GM12878 (cell line): Measurements from ENCODE around the gene ANKRD44. TPM values are rescaled to one million over a fixed set of nuclear protein-coding genes. Genes with fewer than 3 reads are reported as not detected.
A peak's percentile ranks its signal among the peaks of the same experiment; 100 is the strongest.

Experiments used
- CBFB ChIP-seq: IDR thresholded peaks from 2 replicates; pipeline ENCODE4 v1.6.1; 2016; ENCODE audit warnings: antibody characterized with exemption, low read depth
- CEBPB ChIP-seq, 2 experiments: fragments of 150-350 bp in 1 of 2; IDR thresholded peaks; 2 replicates each; pipeline ENCODE4 v1.6.1; 2012 to 2014; ENCODE audit warnings: low read depth in 2 of 2, low read length in 2 of 2, borderline replicate concordance in 1 of 2, inconsistent platforms in 1 of 2
- CREB1 ChIP-seq: IDR thresholded peaks from 2 replicates; pipeline ENCODE4 v1.6.1; 2012; ENCODE audit warnings: low read depth, mild to moderate bottlenecking, inconsistent platforms
- FOXM1 ChIP-seq: IDR thresholded peaks from 2 replicates; pipeline ENCODE4 v1.6.1; 2012; ENCODE audit warnings: low read depth, mild to moderate bottlenecking, inconsistent platforms, low read length, moderate library complexity
- HCFC1 ChIP-seq: fragments of 150-350 bp; IDR thresholded peaks from 2 replicates; pipeline ENCODE4 v1.6.1; 2014; ENCODE audit warnings: low read length
- HDAC6 ChIP-seq: fragments of 200-600 bp; sonication (generic); IDR thresholded peaks from one replicate; pipeline ENCODE4 v1.8.0; 2017; ENCODE audit warnings: antibody characterized with exemption; ENCODE audit not compliant: unreplicated experiment
- IKZF2 ChIP-seq, 2 experiments: fragments of 450-650 bp; IDR thresholded peaks; 2 replicates each; pipeline ENCODE4 v1.6.1; 2017; ENCODE audit warnings: mild to moderate bottlenecking in 2 of 2, moderate library complexity in 2 of 2
- NR2C1 ChIP-seq: fragments of 450-650 bp; IDR thresholded peaks from 2 replicates; pipeline ENCODE4 v1.6.1; 2017; ENCODE audit warnings: antibody characterized with exemption, mild to moderate bottlenecking, moderate library complexity
- POU2F2 ChIP-seq: IDR thresholded peaks from 3 replicates; pipeline ENCODE4 v1.6.1; 2011; ENCODE audit warnings: low read depth, mild to moderate bottlenecking, low read length, borderline replicate concordance
- SMAD5 ChIP-seq: IDR thresholded peaks from 2 replicates; pipeline ENCODE4 v1.6.1; 2016; ENCODE audit warnings: antibody characterized with exemption, low read depth
- SUPT20H ChIP-seq: IDR thresholded peaks from 2 replicates; pipeline ENCODE4 v1.6.1; 2011; ENCODE audit warnings: low read depth, mild to moderate bottlenecking, low read length, moderate library complexity, borderline replicate concordance; ENCODE audit not compliant: control insufficient read depth
- TAF1 ChIP-seq: IDR thresholded peaks from 2 replicates; pipeline ENCODE4 v1.6.1; 2011; ENCODE audit warnings: mild to moderate bottlenecking, low read depth, low read length, borderline replicate concordance
- TCF12 ChIP-seq: IDR thresholded peaks from 2 replicates; pipeline ENCODE4 v1.6.1; 2011; ENCODE audit warnings: low read depth, mild to moderate bottlenecking, low read length
- TCF3 ChIP-seq: IDR thresholded peaks from 2 replicates; pipeline ENCODE4 v1.6.1; 2012; ENCODE audit warnings: low read depth, mild to moderate bottlenecking, low read length, borderline replicate concordance; ENCODE audit not compliant: insufficient read depth
- TCF7 ChIP-seq: IDR thresholded peaks from 2 replicates; pipeline ENCODE4 v1.6.1; 2014; ENCODE audit warnings: antibody characterized with exemption, borderline replicate concordance
- ZSCAN29 ChIP-seq: fragments of 450-650 bp; IDR thresholded peaks from 2 replicates; pipeline ENCODE4 v1.6.1; 2017; ENCODE audit warnings: mild to moderate bottlenecking, moderate library complexity
- polyA plus RNA-seq, 11 experiments: library from polyadenylated mRNA; depleted of rRNA in 4 of 11; unstranded in 6 of 11; stranded (reverse) in 5 of 11; fragments of >200 nt; fragmentation: Nextera tagmentation in 4 of 11; fragmentation: Illumina TruSeq in 1 of 11; extraction: Ambion mirVana in 4 of 11; extraction: Trizol in 1 of 11; gene quantifications; 1 replicate in 1 of 11; 2 replicates in 10 of 11; pipeline versions ENCODE4 v1.2.1 to v1.2.3, GENCODE V29; 2011 to 2016; ENCODE audit warnings: inconsistent platforms in 2 of 11, missing spikeins in 2 of 11, low read depth in 1 of 11
- total RNA-seq, 4 experiments: library from RNA; depleted of rRNA in 3 of 4; stranded (reverse); fragments of >200 nt in 3 of 4; fragmentation: Illumina TruSeq in 1 of 4; extraction: Trizol in 1 of 4; gene quantifications; 2 replicates each; pipeline versions ENCODE4 v1.2.1 to v1.2.3, GENCODE V29; 2013 to 2021
- TF ChIP-seq, protein P1 (sequence below): fragments of 450-650 bp; IDR thresholded peaks from 2 replicates; pipeline ENCODE4 v1.6.1; 2018; ENCODE audit warnings: mild to moderate bottlenecking, low read depth, moderate library complexity; ENCODE audit not compliant: partially characterized antibody
- TF ChIP-seq, protein P2 (sequence below): fragments of 450-650 bp; IDR thresholded peaks from 2 replicates; pipeline ENCODE4 v1.6.1; 2017; ENCODE audit warnings: antibody characterized with exemption, mild to moderate bottlenecking, moderate library complexity
- TF ChIP-seq, protein P3 (sequence below): IDR thresholded peaks from 2 replicates; pipeline ENCODE4 v1.6.1; 2011; ENCODE audit warnings: low read depth, low read length, improper control_type of control experiment, borderline replicate concordance
- TF ChIP-seq, protein P4 (sequence below): IDR thresholded peaks from 2 replicates; pipeline ENCODE4 v1.6.1; 2012; ENCODE audit warnings: low read length, inconsistent platforms
- TF ChIP-seq, protein P5 (sequence below): fragments of 450-650 bp; IDR thresholded peaks from 2 replicates; pipeline ENCODE4 v1.6.1; 2014; ENCODE audit warnings: mild to moderate bottlenecking

ANKRD44 gene
- total and polyA plus RNA-seq, 10 of the 15 experiments (the other 5 are each of a cell fraction or from before 2014, with no cell fraction given), result 19.1 to 99.1 (median 59.6) TPM

DNA sequence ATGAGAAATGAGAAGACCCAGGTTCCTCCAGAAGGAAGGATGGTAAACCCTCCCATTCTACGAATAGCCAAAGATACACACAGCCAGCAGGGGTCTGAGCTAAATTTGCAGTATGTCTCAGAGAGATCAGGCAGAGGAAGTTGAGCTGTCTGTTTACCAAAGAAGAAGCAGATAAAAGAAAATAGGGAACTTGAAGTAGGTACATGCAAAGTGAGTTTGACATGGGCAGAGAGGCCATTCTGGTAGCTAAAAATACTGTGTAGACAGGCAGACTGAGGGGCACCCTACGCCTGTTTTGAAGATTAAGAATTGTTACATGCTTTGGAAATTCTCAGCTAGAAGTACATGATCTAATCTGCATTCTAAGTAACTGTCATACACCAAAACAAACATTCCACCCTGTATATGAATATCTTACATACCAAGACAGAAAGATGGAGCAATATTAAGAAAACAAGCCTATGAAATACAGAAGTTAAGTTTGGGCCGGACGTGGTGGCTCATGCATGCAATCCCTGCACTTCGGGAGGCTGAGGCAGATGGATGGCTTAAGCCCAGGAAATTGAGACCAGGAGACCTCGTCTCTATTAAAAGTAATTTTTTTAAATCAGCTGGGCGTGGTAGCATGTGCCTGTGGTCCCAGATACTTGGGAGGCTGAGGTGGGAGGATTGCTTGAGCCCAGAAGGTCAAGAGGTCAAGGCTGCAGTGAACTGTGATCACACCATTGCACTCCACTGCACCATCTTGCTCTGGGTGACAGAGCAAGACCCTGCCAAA lies 157.9 kb downstream of the ANKRD44 start (continued):
- TF ChIP-seq, protein P1, sequence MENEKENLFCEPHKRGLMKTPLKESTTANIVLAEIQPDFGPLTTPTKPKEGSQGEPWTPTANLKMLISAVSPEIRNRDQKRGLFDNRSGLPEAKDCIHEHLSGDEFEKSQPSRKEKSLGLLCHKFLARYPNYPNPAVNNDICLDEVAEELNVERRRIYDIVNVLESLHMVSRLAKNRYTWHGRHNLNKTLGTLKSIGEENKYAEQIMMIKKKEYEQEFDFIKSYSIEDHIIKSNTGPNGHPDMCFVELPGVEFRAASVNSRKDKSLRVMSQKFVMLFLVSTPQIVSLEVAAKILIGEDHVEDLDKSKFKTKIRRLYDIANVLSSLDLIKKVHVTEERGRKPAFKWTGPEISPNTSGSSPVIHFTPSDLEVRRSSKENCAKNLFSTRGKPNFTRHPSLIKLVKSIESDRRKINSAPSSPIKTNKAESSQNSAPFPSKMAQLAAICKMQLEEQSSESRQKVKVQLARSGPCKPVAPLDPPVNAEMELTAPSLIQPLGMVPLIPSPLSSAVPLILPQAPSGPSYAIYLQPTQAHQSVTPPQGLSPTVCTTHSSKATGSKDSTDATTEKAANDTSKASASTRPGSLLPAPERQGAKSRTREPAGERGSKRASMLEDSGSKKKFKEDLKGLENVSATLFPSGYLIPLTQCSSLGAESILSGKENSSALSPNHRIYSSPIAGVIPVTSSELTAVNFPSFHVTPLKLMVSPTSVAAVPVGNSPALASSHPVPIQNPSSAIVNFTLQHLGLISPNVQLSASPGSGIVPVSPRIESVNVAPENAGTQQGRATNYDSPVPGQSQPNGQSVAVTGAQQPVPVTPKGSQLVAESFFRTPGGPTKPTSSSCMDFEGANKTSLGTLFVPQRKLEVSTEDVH, result no peak
- TF ChIP-seq, protein P2, sequence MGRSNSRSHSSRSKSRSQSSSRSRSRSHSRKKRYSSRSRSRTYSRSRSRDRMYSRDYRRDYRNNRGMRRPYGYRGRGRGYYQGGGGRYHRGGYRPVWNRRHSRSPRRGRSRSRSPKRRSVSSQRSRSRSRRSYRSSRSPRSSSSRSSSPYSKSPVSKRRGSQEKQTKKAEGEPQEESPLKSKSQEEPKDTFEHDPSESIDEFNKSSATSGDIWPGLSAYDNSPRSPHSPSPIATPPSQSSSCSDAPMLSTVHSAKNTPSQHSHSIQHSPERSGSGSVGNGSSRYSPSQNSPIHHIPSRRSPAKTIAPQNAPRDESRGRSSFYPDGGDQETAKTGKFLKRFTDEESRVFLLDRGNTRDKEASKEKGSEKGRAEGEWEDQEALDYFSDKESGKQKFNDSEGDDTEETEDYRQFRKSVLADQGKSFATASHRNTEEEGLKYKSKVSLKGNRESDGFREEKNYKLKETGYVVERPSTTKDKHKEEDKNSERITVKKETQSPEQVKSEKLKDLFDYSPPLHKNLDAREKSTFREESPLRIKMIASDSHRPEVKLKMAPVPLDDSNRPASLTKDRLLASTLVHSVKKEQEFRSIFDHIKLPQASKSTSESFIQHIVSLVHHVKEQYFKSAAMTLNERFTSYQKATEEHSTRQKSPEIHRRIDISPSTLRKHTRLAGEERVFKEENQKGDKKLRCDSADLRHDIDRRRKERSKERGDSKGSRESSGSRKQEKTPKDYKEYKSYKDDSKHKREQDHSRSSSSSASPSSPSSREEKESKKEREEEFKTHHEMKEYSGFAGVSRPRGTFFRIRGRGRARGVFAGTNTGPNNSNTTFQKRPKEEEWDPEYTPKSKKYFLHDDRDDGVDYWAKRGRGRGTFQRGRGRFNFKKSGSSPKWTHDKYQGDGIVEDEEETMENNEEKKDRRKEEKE, result no peak
- TF ChIP-seq HDAC6 (no peak), SMAD5 (no peak), ZSCAN29 (peak; percentile 70; the same call in 1 of the 2 replicates), IKZF2 (IDR thresholded peaks at IDR 0.05) (peak; percentile 26 to 52; a peak in 2 of 4 replicates), SUPT20H (no peak), CBFB (no peak), CEBPB (IDR thresholded peaks at IDR 0.05; ENCODE audit: borderline replicate concordance in 1 of 2, low read depth in 2 of 2, low read length in 2 of 2) (no peak), TCF3 (no peak), POU2F2 (peak; percentile 72; the same call in 1 of the 3 replicates), FOXM1 (no peak), NR2C1 (peak; percentile 45; the same call in 1 of the 2 replicates), CREB1 (0 out of 2 replicates have a peak, but pooled peaks have one; percentile 11), TAF1 (no peak; the same call in 1 of the 2 replicates), TCF7 (0 out of 2 replicates have a peak, but pooled peaks have one; percentile 15), TCF12 (no peak), HCFC1 (no peak)
- TF ChIP-seq, protein P3, sequence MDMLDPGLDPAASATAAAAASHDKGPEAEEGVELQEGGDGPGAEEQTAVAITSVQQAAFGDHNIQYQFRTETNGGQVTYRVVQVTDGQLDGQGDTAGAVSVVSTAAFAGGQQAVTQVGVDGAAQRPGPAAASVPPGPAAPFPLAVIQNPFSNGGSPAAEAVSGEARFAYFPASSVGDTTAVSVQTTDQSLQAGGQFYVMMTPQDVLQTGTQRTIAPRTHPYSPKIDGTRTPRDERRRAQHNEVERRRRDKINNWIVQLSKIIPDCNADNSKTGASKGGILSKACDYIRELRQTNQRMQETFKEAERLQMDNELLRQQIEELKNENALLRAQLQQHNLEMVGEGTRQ, result no peak
- TF ChIP-seq, protein P4, sequence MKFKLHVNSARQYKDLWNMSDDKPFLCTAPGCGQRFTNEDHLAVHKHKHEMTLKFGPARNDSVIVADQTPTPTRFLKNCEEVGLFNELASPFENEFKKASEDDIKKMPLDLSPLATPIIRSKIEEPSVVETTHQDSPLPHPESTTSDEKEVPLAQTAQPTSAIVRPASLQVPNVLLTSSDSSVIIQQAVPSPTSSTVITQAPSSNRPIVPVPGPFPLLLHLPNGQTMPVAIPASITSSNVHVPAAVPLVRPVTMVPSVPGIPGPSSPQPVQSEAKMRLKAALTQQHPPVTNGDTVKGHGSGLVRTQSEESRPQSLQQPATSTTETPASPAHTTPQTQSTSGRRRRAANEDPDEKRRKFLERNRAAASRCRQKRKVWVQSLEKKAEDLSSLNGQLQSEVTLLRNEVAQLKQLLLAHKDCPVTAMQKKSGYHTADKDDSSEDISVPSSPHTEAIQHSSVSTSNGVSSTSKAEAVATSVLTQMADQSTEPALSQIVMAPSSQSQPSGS, result peak; percentile 23; the same call in 1 of the 2 replicates
- TF ChIP-seq, protein P5, sequence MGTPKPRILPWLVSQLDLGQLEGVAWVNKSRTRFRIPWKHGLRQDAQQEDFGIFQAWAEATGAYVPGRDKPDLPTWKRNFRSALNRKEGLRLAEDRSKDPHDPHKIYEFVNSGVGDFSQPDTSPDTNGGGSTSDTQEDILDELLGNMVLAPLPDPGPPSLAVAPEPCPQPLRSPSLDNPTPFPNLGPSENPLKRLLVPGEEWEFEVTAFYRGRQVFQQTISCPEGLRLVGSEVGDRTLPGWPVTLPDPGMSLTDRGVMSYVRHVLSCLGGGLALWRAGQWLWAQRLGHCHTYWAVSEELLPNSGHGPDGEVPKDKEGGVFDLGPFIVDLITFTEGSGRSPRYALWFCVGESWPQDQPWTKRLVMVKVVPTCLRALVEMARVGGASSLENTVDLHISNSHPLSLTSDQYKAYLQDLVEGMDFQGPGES, result no peak
